WTC11 (cell line): Measurements from ENCODE around the gene SPDYE6. TPM values are rescaled to one million over a fixed set of nuclear protein-coding genes. Genes with fewer than 3 reads are reported as not detected.

Experiments used
- ARID4B ChIP-seq: sonication (generic); formaldehyde crosslinking; IDR thresholded peaks from 2 replicates; pipeline ENCODE4 v1.8.0; 2023; ENCODE audit warnings: missing genetic modification reagents, mild to moderate bottlenecking, borderline replicate concordance
- ATF2 ChIP-seq: sonication (generic); formaldehyde crosslinking; IDR thresholded peaks from 2 replicates; pipeline ENCODE4 v1.8.1; 2022; ENCODE audit warnings: low read depth, missing genetic modification reagents, borderline replicate concordance
- ATF3 ChIP-seq: sonication (generic); formaldehyde crosslinking; conservative IDR thresholded peaks from 2 replicates; pipeline ENCODE4 v1.8.1; 2022; ENCODE audit warnings: mild to moderate bottlenecking, missing genetic modification reagents
- CBFB ChIP-seq: sonication (generic); formaldehyde crosslinking; IDR thresholded peaks from 2 replicates; pipeline ENCODE4 v1.8.1; 2022; ENCODE audit warnings: mild to moderate bottlenecking, low read depth, missing genetic modification reagents
- CDX4 ChIP-seq: fragments of 250-450 bp; sonication (Bioruptor Pico); IDR thresholded peaks from 2 replicates; pipeline ENCODE4 v1.9.0; 2021; ENCODE audit warnings: moderate library complexity, mild to moderate bottlenecking, inconsistent platforms, borderline replicate concordance
- CTCF ChIP-seq: fragments of 200-600 bp; IDR thresholded peaks from 2 replicates; pipeline ENCODE4 v1.8.0; 2022; ENCODE audit warnings: antibody characterized with exemption
- E2F5 ChIP-seq: sonication (generic); formaldehyde crosslinking; IDR thresholded peaks from 2 replicates; pipeline ENCODE4 v1.8.1; 2022; ENCODE audit warnings: mild to moderate bottlenecking, moderate library complexity, missing genetic modification reagents
- ETV6 ChIP-seq: sonication (generic); formaldehyde crosslinking; IDR thresholded peaks from 2 replicates; pipeline ENCODE4 v1.8.1; 2022; ENCODE audit warnings: mild to moderate bottlenecking, missing genetic modification reagents
- NFYB ChIP-seq: sonication (generic); formaldehyde crosslinking; conservative IDR thresholded peaks from 2 replicates; pipeline ENCODE4 v1.8.0; 2022; ENCODE audit warnings: low read depth, missing genetic modification reagents
- PRRX2 ChIP-seq: fragments of 250-450 bp; sonication (Bioruptor Pico); IDR thresholded peaks from 2 replicates; pipeline ENCODE4 v1.8.0; 2021; ENCODE audit warnings: mild to moderate bottlenecking
- STAT6 ChIP-seq: sonication (generic); formaldehyde crosslinking; conservative IDR thresholded peaks from 2 replicates; pipeline ENCODE4 v1.8.1; 2023; ENCODE audit warnings: mild to moderate bottlenecking, low read depth, missing genetic modification reagents, moderate library complexity
- USF1 ChIP-seq: sonication (generic); formaldehyde crosslinking; IDR thresholded peaks from 2 replicates; pipeline ENCODE4 v1.8.0; 2022; ENCODE audit warnings: mild to moderate bottlenecking, missing genetic modification reagents
- ZMAT4 ChIP-seq: fragments of 250-450 bp; sonication (Bioruptor Pico); IDR thresholded peaks from 2 replicates; pipeline ENCODE4 v1.9.0; 2021; ENCODE audit warnings: mild to moderate bottlenecking
- ZNF263 ChIP-seq: sonication (generic); formaldehyde crosslinking; IDR thresholded peaks from 2 replicates; pipeline ENCODE4 v1.8.1; 2022; ENCODE audit warnings: low read depth, mild to moderate bottlenecking, moderate library complexity, missing genetic modification reagents
- ZNF425 ChIP-seq: fragments of 250-450 bp; sonication (Bioruptor Pico); conservative IDR thresholded peaks from 2 replicates; pipeline ENCODE4 v1.9.0; 2021; ENCODE audit warnings: mild to moderate bottlenecking
- ZNF532 ChIP-seq: fragments of 250-450 bp; sonication (Bioruptor Pico); IDR thresholded peaks from 2 replicates; pipeline ENCODE4 v1.9.0; 2021; ENCODE audit warnings: mild to moderate bottlenecking, borderline replicate concordance
- total RNA-seq: library from RNA; stranded (reverse); gene quantifications from 3 replicates; pipeline ENCODE4 v1.2.3, GENCODE V29; 2021

The SPDYE6 gene
- total RNA-seq, 1 experiment from 2014 or later = not detected

GRCh38 chr7:102300643-102301221 lies 55.5 kb downstream of the SPDYE6 start (continued):
- TF ChIP-seq ATF2 (no peak), E2F5 (peak; percentile 59; the same call in 1 of the 2 replicates), ATF3 (peak; percentile 80), ETV6 (CRISPR knock-in tag) (peak; percentile 79; the same call in 1 of the 2 replicates), NFYB (CRISPR knock-in tag) (peak; percentile 49; the same call in 1 of the 2 replicates), ZNF532 (CRISPR knock-in tag) (no peak), ZMAT4 (CRISPR knock-in tag) (no peak), CDX4 (CRISPR knock-in tag) (no peak), CBFB (CRISPR knock-in tag) (0 out of 2 replicates have a peak, but pooled peaks have one; percentile 36), ZNF263 (CRISPR knock-in tag) (peak; percentile 64; the same call in 1 of the 2 replicates), PRRX2 (no peak), ARID4B (CRISPR knock-in tag) (no peak; the same call in 1 of the 2 replicates), USF1 (no peak), STAT6 (CRISPR knock-in tag) (no peak), CTCF (peak; percentile 78), ZNF425 (CRISPR knock-in tag) (no peak)
